HEK293 (cell line): ENCODE results near the gene LRP1B.

Source experiments
- CTCF ChIA-PET: fragments of 350-600 bp; formaldehyde crosslinking; extraction: SDS; loops from one replicate; lab custom pipeline; 2021; ENCODE audit warnings: antibody characterized with exemption; lab: Yijun Ruan, JAX
- POLR2A ChIA-PET: fragments of 300-600 bp; formaldehyde crosslinking; extraction: SDS; loops from one replicate; lab custom pipeline; 2020; ENCODE audit warnings: antibody characterized with exemption, inconsistent platforms; lab: Yijun Ruan, JAX
- H3K27ac ChIP-seq: fragments of 200-500 bp; sonication (Bioruptor generic); 2 replicates; pipeline ENCODE4 v1.5.1; 2014; ENCODE audit warnings: low read depth, low read length, control low read depth, inconsistent platforms; ENCODE audit errors: extremely low read depth
- H3K36me3 ChIP-seq, 2 experiments: fragments of 200-500 bp in 1 of 2; sonication (Bioruptor generic) in 1 of 2; 1 replicate in 1 of 2; 2 replicates in 1 of 2; pipeline ENCODE4 v1.5.1; 2014 to 2017; ENCODE audit warnings: inconsistent platforms in 2 of 2, low read length in 2 of 2; ENCODE audit not compliant: control insufficient read depth in 2 of 2, insufficient read depth in 1 of 2
- H3K4me1 ChIP-seq: fragments of 200-500 bp; sonication (Bioruptor generic); 2 replicates; pipeline ENCODE4 v1.5.1; 2014; ENCODE audit warnings: mild to moderate bottlenecking, low read length, inconsistent platforms; ENCODE audit not compliant: control insufficient read depth, insufficient read depth
- H3K4me3 ChIP-seq: 2 replicates; pipeline ENCODE4 v1.5.1; 2011; ENCODE audit warnings: low read depth, mild to moderate bottlenecking, control low read depth, low read length, moderate library complexity
- H3K9me3 ChIP-seq: fragments of 200-500 bp; sonication (Bioruptor generic); 2 replicates; pipeline ENCODE4 v1.5.1; 2014; ENCODE audit warnings: low read depth, low read length, inconsistent platforms; ENCODE audit not compliant: control insufficient read depth, insufficient read depth
- HOXA7 ChIP-seq: sonication (generic); formaldehyde crosslinking; IDR thresholded peaks from 2 replicates; pipeline ENCODE4 v1.8.1; 2022; ENCODE audit warnings: missing genetic modification reagents, borderline replicate concordance
- HOXD13 ChIP-seq: sonication (generic); formaldehyde crosslinking; IDR thresholded peaks from 2 replicates; pipeline ENCODE4 v1.8.0; 2022; ENCODE audit warnings: missing genetic modification reagents, borderline replicate concordance
- KLF9 ChIP-seq: fragments of 450-650 bp; formaldehyde crosslinking; IDR thresholded peaks from 2 replicates; pipeline ENCODE4 v1.5.1; 2016; ENCODE audit warnings: missing biosample characterization, missing genetic modification characterization, low read depth
- PRDM6 ChIP-seq: fragments of 450-650 bp; formaldehyde crosslinking; IDR thresholded peaks from 2 replicates; pipeline ENCODE4 v1.5.1; 2017; ENCODE audit warnings: missing biosample characterization, missing genetic modification characterization
- RBAK ChIP-seq: fragments of 450-650 bp; formaldehyde crosslinking; IDR thresholded peaks from 2 replicates; pipeline ENCODE4 v1.5.1; 2016; ENCODE audit warnings: missing biosample characterization, missing genetic modification characterization
- SETDB1 ChIP-seq: IDR thresholded peaks from one replicate; pipeline ENCODE4 v1.6.1; 2017; ENCODE audit warnings: mild to moderate bottlenecking, low read length, moderate library complexity, mixed read lengths; ENCODE audit not compliant: insufficient read length
- SP7 ChIP-seq: fragments of 450-650 bp; formaldehyde crosslinking; IDR thresholded peaks from 2 replicates; pipeline ENCODE4 v1.5.1; 2016; ENCODE audit warnings: missing biosample characterization, missing genetic modification characterization
- TCF7L2 ChIP-seq: IDR thresholded peaks from 2 replicates; pipeline ENCODE4 v1.6.1; 2011; ENCODE audit warnings: low read depth, mild to moderate bottlenecking, inconsistent platforms, low read length, moderate library complexity, borderline replicate concordance
- ZEB2 ChIP-seq: fragments of 450-650 bp; formaldehyde crosslinking; IDR thresholded peaks from 2 replicates; pipeline ENCODE4 v1.5.1; 2016; ENCODE audit warnings: missing biosample characterization, missing genetic modification characterization
- ZNF169 ChIP-seq: fragments of 450-650 bp; formaldehyde crosslinking; IDR thresholded peaks from 2 replicates; pipeline ENCODE4 v1.5.1; 2016; ENCODE audit warnings: missing biosample characterization, missing genetic modification characterization
- ZNF214 ChIP-seq: fragments of 450-650 bp; formaldehyde crosslinking; IDR thresholded peaks from 2 replicates; pipeline ENCODE4 v1.5.1; 2017; ENCODE audit warnings: missing biosample characterization, mild to moderate bottlenecking, missing genetic modification characterization, borderline replicate concordance
- ZNF302 ChIP-seq: fragments of 450-650 bp; formaldehyde crosslinking; IDR thresholded peaks from 2 replicates; pipeline ENCODE4 v1.5.1; 2016; ENCODE audit warnings: missing biosample characterization, missing genetic modification characterization, low read depth
- ZNF341 ChIP-seq: fragments of 450-650 bp; formaldehyde crosslinking; IDR thresholded peaks from 2 replicates; pipeline ENCODE4; 2016; ENCODE audit warnings: low read depth, missing biosample characterization, missing genetic modification characterization
- ZNF354C ChIP-seq: fragments of 450-650 bp; formaldehyde crosslinking; IDR thresholded peaks from 2 replicates; pipeline ENCODE4 v1.5.1; 2016; ENCODE audit warnings: missing biosample characterization, missing genetic modification characterization, low read depth, borderline replicate concordance
- ZNF391 ChIP-seq: fragments of 450-650 bp; formaldehyde crosslinking; IDR thresholded peaks from 2 replicates; pipeline ENCODE4 v1.5.1; 2016; ENCODE audit warnings: low read depth, missing biosample characterization, missing genetic modification characterization, borderline replicate concordance
- ZNF518A ChIP-seq: fragments of 450-650 bp; formaldehyde crosslinking; conservative IDR thresholded peaks from 2 replicates; pipeline ENCODE4 v1.5.1; 2016; ENCODE audit warnings: low read depth, missing biosample characterization, missing genetic modification characterization
- ZNF558 ChIP-seq: fragments of 450-650 bp; formaldehyde crosslinking; IDR thresholded peaks from 2 replicates; pipeline ENCODE4 v1.5.1; 2016; ENCODE audit warnings: missing biosample characterization, missing genetic modification characterization
- ZNF610 ChIP-seq: fragments of 450-650 bp; formaldehyde crosslinking; IDR thresholded peaks from 2 replicates; pipeline ENCODE4 v1.5.1; 2016; ENCODE audit warnings: missing biosample characterization, missing genetic modification characterization, borderline replicate concordance
- ZNF621 ChIP-seq: fragments of 450-650 bp; formaldehyde crosslinking; IDR thresholded peaks from 2 replicates; pipeline ENCODE4 v1.5.1; 2017; ENCODE audit warnings: missing biosample characterization, missing genetic modification characterization
- ZNF624 ChIP-seq: fragments of 450-650 bp; formaldehyde crosslinking; IDR thresholded peaks from 2 replicates; pipeline ENCODE4 v1.5.1; 2017; ENCODE audit warnings: missing biosample characterization, missing genetic modification characterization
- ZNF654 ChIP-seq: fragments of 450-650 bp; formaldehyde crosslinking; IDR thresholded peaks from 2 replicates; pipeline ENCODE4 v1.5.1; 2016; ENCODE audit warnings: low read depth, missing biosample characterization, missing genetic modification characterization
- ZNF792 ChIP-seq: fragments of 450-650 bp; formaldehyde crosslinking; IDR thresholded peaks from 2 replicates; pipeline ENCODE4 v1.5.1; 2016; ENCODE audit warnings: missing biosample characterization, missing genetic modification characterization
- ZSCAN18 ChIP-seq: fragments of 450-650 bp; formaldehyde crosslinking; IDR thresholded peaks from 2 replicates; pipeline ENCODE4 v1.5.1; 2016; ENCODE audit warnings: missing biosample characterization, missing genetic modification characterization
- TF ChIP-seq, protein P1 (sequence below): fragments of 450-650 bp; formaldehyde crosslinking; conservative IDR thresholded peaks from 2 replicates; pipeline ENCODE4 v1.5.1; 2016; ENCODE audit warnings: low read depth, missing biosample characterization, missing genetic modification characterization

LRP1B gene

GRCh38 chr2:140491876-140492275 is 1638.9 kb downstream of the LRP1B start (continued):
- TF ChIP-seq ZEB2 (no peak), KLF9 (tag by site-specific recombination) (no peak)
- TF ChIP-seq, protein P1, sequence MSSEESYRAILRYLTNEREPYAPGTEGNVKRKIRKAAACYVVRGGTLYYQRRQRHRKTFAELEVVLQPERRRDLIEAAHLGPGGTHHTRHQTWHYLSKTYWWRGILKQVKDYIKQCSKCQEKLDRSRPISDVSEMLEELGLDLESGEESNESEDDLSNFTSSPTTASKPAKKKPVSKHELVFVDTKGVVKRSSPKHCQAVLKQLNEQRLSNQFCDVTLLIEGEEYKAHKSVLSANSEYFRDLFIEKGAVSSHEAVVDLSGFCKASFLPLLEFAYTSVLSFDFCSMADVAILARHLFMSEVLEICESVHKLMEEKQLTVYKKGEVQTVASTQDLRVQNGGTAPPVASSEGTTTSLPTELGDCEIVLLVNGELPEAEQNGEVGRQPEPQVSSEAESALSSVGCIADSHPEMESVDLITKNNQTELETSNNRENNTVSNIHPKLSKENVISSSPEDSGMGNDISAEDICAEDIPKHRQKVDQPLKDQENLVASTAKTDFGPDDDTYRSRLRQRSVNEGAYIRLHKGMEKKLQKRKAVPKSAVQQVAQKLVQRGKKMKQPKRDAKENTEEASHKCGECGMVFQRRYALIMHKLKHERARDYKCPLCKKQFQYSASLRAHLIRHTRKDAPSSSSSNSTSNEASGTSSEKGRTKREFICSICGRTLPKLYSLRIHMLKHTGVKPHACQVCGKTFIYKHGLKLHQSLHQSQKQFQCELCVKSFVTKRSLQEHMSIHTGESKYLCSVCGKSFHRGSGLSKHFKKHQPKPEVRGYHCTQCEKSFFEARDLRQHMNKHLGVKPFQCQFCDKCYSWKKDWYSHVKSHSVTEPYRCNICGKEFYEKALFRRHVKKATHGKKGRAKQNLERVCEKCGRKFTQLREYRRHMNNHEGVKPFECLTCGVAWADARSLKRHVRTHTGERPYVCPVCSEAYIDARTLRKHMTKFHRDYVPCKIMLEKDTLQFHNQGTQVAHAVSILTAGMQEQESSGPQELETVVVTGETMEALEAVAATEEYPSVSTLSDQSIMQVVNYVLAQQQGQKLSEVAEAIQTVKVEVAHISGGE (tag by site-specific recombination), result no peak

GRCh38 chr2:140489193-140489592 is 1641.6 kb downstream of the LRP1B start:
- no peaks in the 10 kb centered on the region for H3K4me1 ChIP-seq
- no peaks in the 10 kb centered on the region for H3K36me3 ChIP-seq
- ChIA-PET CTCF (no interaction called here), POLR2A (no interaction called here)
- H3K27ac ChIP-seq, result no peak overlapping the region
- no peaks in the 10 kb centered on the region for H3K9me3 ChIP-seq
- no peak for TF ChIP-seq ZNF558 (tag by site-specific recombination)
- no peak for TF ChIP-seq ZNF341
- TF ChIP-seq ZNF792 (tag by site-specific recombination), result no peak
- no peak for TF ChIP-seq ZNF214 (tag by site-specific recombination)
- no peak for TF ChIP-seq ZNF391 (tag by site-specific recombination)
- TF ChIP-seq SP7, result no peak
- TF ChIP-seq ZNF654, result no peak
- TF ChIP-seq ZNF302 (tag by site-specific recombination), result no peak
- H3K4me3 ChIP-seq, result no peak overlapping the region

- ChIA-PET POLR2A (no interaction called here), CTCF (no interaction called here)
- H3K36me3 ChIP-seq, result no peaks in the 10 kb centered on the region
- H3K27ac ChIP-seq, result no peak overlapping the region
- H3K9me3 ChIP-seq, result no peaks in the 10 kb centered on the region
- no peaks in the 10 kb centered on the region for H3K4me1 ChIP-seq
- H3K4me3 ChIP-seq, result no peak overlapping the region
- TF ChIP-seq ZNF518A (no peak), ZNF792 (tag by site-specific recombination) (no peak), RBAK (tag by site-specific recombination) (no peak), SP7 (no peak), ZNF169 (tag by site-specific recombination) (no peak), TCF7L2 (no peak), ZNF354C (tag by site-specific recombination) (no peak), SETDB1 (no peak), ZNF621 (tag by site-specific recombination) (no peak), HOXA7 (no peak), HOXD13 (CRISPR knock-in tag) (no peak), ZNF624 (tag by site-specific recombination) (no peak), ZSCAN18 (no peak), PRDM6 (tag by site-specific recombination) (no peak), ZNF610 (no peak)
Measured at GRCh38 chr2:140481136-140481535, 1649.7 kb downstream of the LRP1B start.
